HepG2 (cell line): ENCODE measurements around the gene METTL13. TPM values are rescaled to one million over a fixed set of nuclear protein-coding genes. Genes with fewer than 3 reads are reported as not detected.

Source experiments
- ATAC-seq: fragments of 200-7000 bp; cut with Tn5 transposase; 3 replicates; pipeline ENCODE4 v1.9.1; 2020; ENCODE audit warnings: mild to moderate bottlenecking, moderate library complexity
- BruUV-seq: library from RNA; stranded (reverse); fragments of 400-500 nt; replicated peaks from 2 replicates; lab custom pipeline; 2021; lab: Mats Ljungman, UMichigan
- CTCF ChIA-PET: fragments of 300-600 bp; formaldehyde crosslinking; extraction: SDS; loops from one replicate; lab custom pipeline; 2021; ENCODE audit warnings: low total read pairs, inconsistent platforms, low intra/inter-chr PET ratio; lab: Yijun Ruan, JAX
- POLR2A ChIA-PET: fragments of 350-600 bp; sonication (Branson Sonifier 250); formaldehyde crosslinking; loops from one replicate; lab custom pipeline; 2020; ENCODE audit warnings: antibody characterized with exemption, inconsistent platforms; lab: Yijun Ruan, JAX
- DNase-seq: peaks from one replicate; pipeline ENCODE4 v3.0.0-alpha.2; 2015; ENCODE audit warnings: low spot score
- FAIRE-seq: peaks from 3 replicates; lab custom pipeline; 2011; peaks lifted over from hg19 to GRCh38; lab: Jason Lieb, UNC
- H2AFZ ChIP-seq: one replicate; pipeline ENCODE4 v1.6.1; 2011; ENCODE audit warnings: low read length, inconsistent platforms
- H3K27ac ChIP-seq: fragments of 300-600 bp; 3 replicates; pipeline ENCODE4 v1.8.0; 2011; ENCODE audit warnings: mixed run types, mild to moderate bottlenecking, mixed read lengths, low read length, inconsistent platforms; ENCODE audit not compliant: insufficient read depth; ENCODE audit errors: extremely low read length
- H3K27me3 ChIP-seq, 2 experiments: fragments of 200-600 bp in 1 of 2; 2 replicates in 1 of 2; 3 replicates in 1 of 2; pipeline versions ENCODE4 v1.6.0 to v1.8.0; 2011; ENCODE audit warnings: low read length in 2 of 2, mild to moderate bottlenecking in 2 of 2, moderate library complexity in 2 of 2, inconsistent platforms in 1 of 2; ENCODE audit not compliant: insufficient read depth in 2 of 2, control insufficient read depth in 1 of 2
- H3K36me3 ChIP-seq, 2 experiments: fragments of 200-600 bp in 1 of 2; replicated peaks in 1 of 2; 2 replicates in 1 of 2; 3 replicates in 1 of 2; pipeline versions ENCODE4 v1.5.1 to v1.8.0; 2011; ENCODE audit warnings: low read length in 2 of 2, inconsistent platforms in 1 of 2; ENCODE audit not compliant: insufficient read depth in 2 of 2, control insufficient read depth in 1 of 2
- H3K4me1 ChIP-seq: 2 replicates; pipeline ENCODE4 v1.5.1; 2012; ENCODE audit warnings: low read length, inconsistent platforms; ENCODE audit not compliant: insufficient read depth
- H3K4me2 ChIP-seq: 2 replicates; pipeline ENCODE4 v1.6.0; 2011; ENCODE audit warnings: low read depth, low read length, inconsistent platforms
- H3K4me3 ChIP-seq, 3 experiments: fragments of 200-600 bp in 1 of 3; sonication (generic), shearing (Covaris generic) in 1 of 3; replicated peaks in 1 of 3; 2 replicates each; pipeline ENCODE4 v1.5.1; 2011 to 2016; ENCODE audit warnings: low read length in 3 of 3, inconsistent platforms in 2 of 3, low read depth in 2 of 3, mild to moderate bottlenecking in 2 of 3, control low read depth in 1 of 3, mixed read lengths in 1 of 3; ENCODE audit not compliant: insufficient read depth in 1 of 3
- H3K79me2 ChIP-seq: one replicate; pipeline ENCODE4 v1.6.1; 2011; ENCODE audit warnings: low read length, inconsistent platforms; ENCODE audit not compliant: insufficient read depth
- H3K9ac ChIP-seq: 2 replicates; pipeline ENCODE4 v1.6.0; 2011; ENCODE audit warnings: mild to moderate bottlenecking, low read depth, low read length, inconsistent platforms; ENCODE audit not compliant: insufficient read depth
- H3K9me3 ChIP-seq: 2 replicates; pipeline ENCODE4 v1.5.1; 2012; ENCODE audit warnings: mild to moderate bottlenecking, low read length
- H4K20me1 ChIP-seq: 2 replicates; pipeline ENCODE4 v1.6.0; 2011; ENCODE audit warnings: inconsistent platforms, mild to moderate bottlenecking, low read length, moderate library complexity; ENCODE audit not compliant: insufficient read depth
- JARID2 ChIP-seq: sonication (generic); formaldehyde crosslinking; IDR thresholded peaks from 2 replicates; pipeline ENCODE4 v1.8.1; 2023; ENCODE audit warnings: missing genetic modification reagents, inconsistent platforms; ENCODE audit not compliant: insufficient replicate concordance
- KMT2A ChIP-seq: sonication (generic); formaldehyde crosslinking; IDR thresholded peaks from 2 replicates; pipeline ENCODE4 v1.4.0; 2020; ENCODE audit warnings: missing genetic modification reagents
- POLR2G ChIP-seq: fragments of 200-400 bp; formaldehyde crosslinking; IDR thresholded peaks from 2 replicates; pipeline ENCODE4 v1.6.1; 2018; ENCODE audit warnings: mild to moderate bottlenecking, low read depth, low read length, moderate library complexity
- ZNF530 ChIP-seq: sonication (generic); formaldehyde crosslinking; IDR thresholded peaks from 2 replicates; pipeline ENCODE4 v1.5.0; 2020; ENCODE audit warnings: low read depth, mild to moderate bottlenecking, missing genetic modification reagents
- WGBS: methylation state at CpG from one replicate; pipeline ENCODE4 v1.1.6; 2017; ENCODE audit warnings: low lambda C conversion rate; 5-methylcytosine and 5-hydroxymethylcytosine counted together
- in situ Hi-C: cut with HindIII; loops from 2 replicates; pipeline ENCODE4 v1.10.0; 2017; ENCODE audit warnings: low pct_unique_long_range_greater_than_20kb; ENCODE audit not compliant: extremely low pct_ligation_motif_present
- intact Hi-C: fragments of 100-400 bp; cut with micrococcal nuclease; formaldehyde crosslinking; loops from one replicate; pipeline ENCODE4 v1.10.0; 2022; ENCODE audit not compliant: unreplicated experiment
- polyA plus RNA-seq, 8 experiments: library from polyadenylated mRNA; depleted of rRNA in 3 of 8; stranded (reverse) in 7 of 8; unstranded in 1 of 8; fragments of >200 nt; fragmentation: Illumina TruSeq in 4 of 8; extraction: Trizol in 4 of 8; gene quantifications; 2 replicates each; pipeline versions ENCODE4 v1.2.1 to v1.2.3, GENCODE V29; 2011 to 2016; ENCODE audit warnings: low read depth in 4 of 8, missing spikeins in 1 of 8, mixed read lengths in 1 of 8; ENCODE audit not compliant: insufficient read depth in 1 of 8
- total RNA-seq, 5 experiments: library from RNA; depleted of rRNA; stranded (reverse); fragments of >200 nt; fragmentation: Illumina TruSeq; extraction: Trizol; gene quantifications; 2 replicates each; pipeline ENCODE4 v1.2.3, GENCODE V29; 2016; ENCODE audit warnings: low read depth in 1 of 5
- TF ChIP-seq, protein P1 (sequence below): sonication (generic); formaldehyde crosslinking; IDR thresholded peaks from 2 replicates; pipeline ENCODE4 v1.4.0; 2020; ENCODE audit warnings: missing genetic modification reagents
- TF ChIP-seq, protein P2 (sequence below): sonication (generic); formaldehyde crosslinking; IDR thresholded peaks from 2 replicates; pipeline ENCODE4 v1.5.0; 2020; ENCODE audit warnings: missing genetic modification reagents
- TF ChIP-seq, protein P3 (sequence below): sonication (generic); formaldehyde crosslinking; IDR thresholded peaks from 2 replicates; pipeline ENCODE4 v1.4.0; 2020; ENCODE audit warnings: mild to moderate bottlenecking, missing genetic modification reagents
- TF ChIP-seq, protein P4 (sequence below): sonication (generic); formaldehyde crosslinking; IDR thresholded peaks from 2 replicates; pipeline ENCODE4 v1.5.0; 2020; ENCODE audit warnings: missing genetic modification reagents
- TF ChIP-seq, protein P5 (sequence below): sonication (generic); formaldehyde crosslinking; IDR thresholded peaks from 2 replicates; pipeline ENCODE4 v1.5.0; 2020; ENCODE audit warnings: mild to moderate bottlenecking, missing genetic modification reagents, moderate library complexity
- TF ChIP-seq, protein P6 (sequence below): fragments of 450-650 bp; IDR thresholded peaks from 2 replicates; pipeline ENCODE4 v1.6.1; 2017

METTL13 gene
- total and polyA plus RNA-seq, 2 of the 13 experiments (the other 11 are each of a cell fraction or from before 2014, with no cell fraction given), result 18.6 to 22.8 TPM

DNA sequence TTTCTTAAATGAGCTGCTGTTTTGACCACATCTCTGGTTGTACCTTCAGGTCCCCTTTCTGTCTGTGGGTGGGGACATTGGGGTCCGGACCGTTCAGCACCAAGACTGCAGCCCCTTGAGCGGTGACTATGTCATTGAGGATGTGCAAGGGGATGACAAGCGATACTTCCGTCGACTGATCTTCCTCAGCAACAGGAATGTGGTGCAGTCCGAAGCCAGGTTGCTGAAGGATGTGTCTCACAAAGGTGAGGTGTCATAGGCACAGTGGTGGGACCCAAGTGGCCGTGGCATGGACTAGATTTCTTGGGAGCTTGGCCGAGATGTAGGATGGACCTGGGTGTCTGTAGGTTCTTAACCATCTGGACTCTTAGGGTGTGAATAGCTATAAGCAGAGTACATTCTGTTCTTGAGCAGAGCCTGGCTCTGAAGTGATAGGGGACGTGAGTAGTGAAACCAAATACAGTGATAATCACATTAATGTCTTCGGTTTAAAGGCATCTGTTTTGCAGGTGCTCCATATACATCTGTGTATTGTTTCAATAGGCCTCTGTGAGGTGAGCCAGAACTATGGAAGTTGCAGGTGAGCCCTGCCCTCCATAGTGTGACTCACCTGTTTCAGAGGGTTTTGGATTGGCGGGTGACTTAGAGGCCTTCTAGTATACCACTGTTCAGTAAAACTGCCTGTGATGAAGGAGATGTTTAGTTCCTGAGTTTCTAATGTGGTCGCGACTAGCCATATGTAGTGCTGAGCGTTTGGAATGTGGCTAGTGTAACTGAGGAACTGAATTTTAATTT, 6.4 kb downstream of the METTL13 start:
- no TSS peak for BruUV-seq
- CTCF ChIA-PET, result no interaction called here
- POLR2A ChIA-PET, result no interaction called here
- no peak overlapping the region for H3K27ac ChIP-seq
- intact Hi-C loops, result loop anchor here (10.0 kb wide), 1 partner anchor 143 kb away; no protein-coding TSS in a partner anchor
- H4K20me1 ChIP-seq, result no peaks in the 10 kb centered on the region
- H3K27me3 ChIP-seq, result no peaks in the 10 kb centered on the region
- H3K79me2 ChIP-seq, result peaks cover 13% of the 10 kb centered on the region
- H3K4me2 ChIP-seq, result no peak overlapping the region
- no peak for ATAC-seq
- no peak overlapping the region for H2AFZ ChIP-seq
- H3K4me1 ChIP-seq, result peaks cover 20% of the 10 kb centered on the region
- H3K9ac ChIP-seq, result no peak overlapping the region
- DNase-seq, result no peak
- FAIRE-seq, result no peak
- in situ Hi-C loops, result no loop called here
- 97% methylated on average over 14 of the region's 15 CpGs for WGBS
- H3K36me3 ChIP-seq, result peaks cover 35 to 88% of the 10 kb centered on the region in 2 experiments
- no peak overlapping the region for H3K4me3 ChIP-seq
- H3K9me3 ChIP-seq, result no peaks in the 10 kb centered on the region
- TF ChIP-seq, protein P1, sequence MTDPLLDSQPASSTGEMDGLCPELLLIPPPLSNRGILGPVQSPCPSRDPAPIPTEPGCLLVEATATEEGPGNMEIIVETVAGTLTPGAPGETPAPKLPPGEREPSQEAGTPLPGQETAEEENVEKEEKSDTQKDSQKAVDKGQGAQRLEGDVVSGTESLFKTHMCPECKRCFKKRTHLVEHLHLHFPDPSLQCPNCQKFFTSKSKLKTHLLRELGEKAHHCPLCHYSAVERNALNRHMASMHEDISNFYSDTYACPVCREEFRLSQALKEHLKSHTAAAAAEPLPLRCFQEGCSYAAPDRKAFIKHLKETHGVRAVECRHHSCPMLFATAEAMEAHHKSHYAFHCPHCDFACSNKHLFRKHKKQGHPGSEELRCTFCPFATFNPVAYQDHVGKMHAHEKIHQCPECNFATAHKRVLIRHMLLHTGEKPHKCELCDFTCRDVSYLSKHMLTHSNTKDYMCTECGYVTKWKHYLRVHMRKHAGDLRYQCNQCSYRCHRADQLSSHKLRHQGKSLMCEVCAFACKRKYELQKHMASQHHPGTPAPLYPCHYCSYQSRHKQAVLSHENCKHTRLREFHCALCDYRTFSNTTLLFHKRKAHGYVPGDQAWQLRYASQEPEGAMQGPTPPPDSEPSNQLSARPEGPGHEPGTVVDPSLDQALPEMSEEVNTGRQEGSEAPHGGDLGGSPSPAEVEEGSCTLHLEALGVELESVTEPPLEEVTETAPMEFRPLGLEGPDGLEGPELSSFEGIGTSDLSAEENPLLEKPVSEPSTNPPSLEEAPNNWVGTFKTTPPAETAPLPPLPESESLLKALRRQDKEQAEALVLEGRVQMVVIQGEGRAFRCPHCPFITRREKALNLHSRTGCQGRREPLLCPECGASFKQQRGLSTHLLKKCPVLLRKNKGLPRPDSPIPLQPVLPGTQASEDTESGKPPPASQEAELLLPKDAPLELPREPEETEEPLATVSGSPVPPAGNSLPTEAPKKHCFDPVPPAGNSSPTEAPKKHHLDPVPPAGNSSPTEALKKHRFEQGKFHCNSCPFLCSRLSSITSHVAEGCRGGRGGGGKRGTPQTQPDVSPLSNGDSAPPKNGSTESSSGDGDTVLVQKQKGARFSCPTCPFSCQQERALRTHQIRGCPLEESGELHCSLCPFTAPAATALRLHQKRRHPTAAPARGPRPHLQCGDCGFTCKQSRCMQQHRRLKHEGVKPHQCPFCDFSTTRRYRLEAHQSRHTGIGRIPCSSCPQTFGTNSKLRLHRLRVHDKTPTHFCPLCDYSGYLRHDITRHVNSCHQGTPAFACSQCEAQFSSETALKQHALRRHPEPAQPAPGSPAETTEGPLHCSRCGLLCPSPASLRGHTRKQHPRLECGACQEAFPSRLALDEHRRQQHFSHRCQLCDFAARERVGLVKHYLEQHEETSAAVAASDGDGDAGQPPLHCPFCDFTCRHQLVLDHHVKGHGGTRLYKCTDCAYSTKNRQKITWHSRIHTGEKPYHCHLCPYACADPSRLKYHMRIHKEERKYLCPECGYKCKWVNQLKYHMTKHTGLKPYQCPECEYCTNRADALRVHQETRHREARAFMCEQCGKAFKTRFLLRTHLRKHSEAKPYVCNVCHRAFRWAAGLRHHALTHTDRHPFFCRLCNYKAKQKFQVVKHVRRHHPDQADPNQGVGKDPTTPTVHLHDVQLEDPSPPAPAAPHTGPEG (CRISPR knock-in tag), result no peak
- TF ChIP-seq, protein P2, sequence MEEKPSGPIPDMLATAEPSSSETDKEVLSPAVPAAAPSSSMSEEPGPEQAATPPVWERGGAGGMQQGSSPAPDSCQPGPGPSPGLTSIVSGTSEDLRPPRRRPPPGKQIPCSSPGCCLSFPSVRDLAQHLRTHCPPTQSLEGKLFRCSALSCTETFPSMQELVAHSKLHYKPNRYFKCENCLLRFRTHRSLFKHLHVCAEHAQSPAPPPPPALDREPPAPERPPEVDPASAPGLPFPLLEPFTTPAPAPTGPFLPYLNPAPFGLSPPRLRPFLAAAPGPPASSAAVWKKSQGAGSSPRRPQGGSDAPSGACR (CRISPR knock-in tag), result no peak
- TF ChIP-seq, protein P3, sequence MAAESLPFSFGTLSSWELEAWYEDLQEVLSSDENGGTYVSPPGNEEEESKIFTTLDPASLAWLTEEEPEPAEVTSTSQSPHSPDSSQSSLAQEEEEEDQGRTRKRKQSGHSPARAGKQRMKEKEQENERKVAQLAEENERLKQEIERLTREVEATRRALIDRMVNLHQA (CRISPR knock-in tag), result no peak
- TF ChIP-seq, protein P4, sequence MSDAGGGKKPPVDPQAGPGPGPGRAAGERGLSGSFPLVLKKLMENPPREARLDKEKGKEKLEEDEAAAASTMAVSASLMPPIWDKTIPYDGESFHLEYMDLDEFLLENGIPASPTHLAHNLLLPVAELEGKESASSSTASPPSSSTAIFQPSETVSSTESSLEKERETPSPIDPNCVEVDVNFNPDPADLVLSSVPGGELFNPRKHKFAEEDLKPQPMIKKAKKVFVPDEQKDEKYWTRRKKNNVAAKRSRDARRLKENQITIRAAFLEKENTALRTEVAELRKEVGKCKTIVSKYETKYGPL, result no peak
- no peak for TF ChIP-seq POLR2G
- TF ChIP-seq, protein P5, sequence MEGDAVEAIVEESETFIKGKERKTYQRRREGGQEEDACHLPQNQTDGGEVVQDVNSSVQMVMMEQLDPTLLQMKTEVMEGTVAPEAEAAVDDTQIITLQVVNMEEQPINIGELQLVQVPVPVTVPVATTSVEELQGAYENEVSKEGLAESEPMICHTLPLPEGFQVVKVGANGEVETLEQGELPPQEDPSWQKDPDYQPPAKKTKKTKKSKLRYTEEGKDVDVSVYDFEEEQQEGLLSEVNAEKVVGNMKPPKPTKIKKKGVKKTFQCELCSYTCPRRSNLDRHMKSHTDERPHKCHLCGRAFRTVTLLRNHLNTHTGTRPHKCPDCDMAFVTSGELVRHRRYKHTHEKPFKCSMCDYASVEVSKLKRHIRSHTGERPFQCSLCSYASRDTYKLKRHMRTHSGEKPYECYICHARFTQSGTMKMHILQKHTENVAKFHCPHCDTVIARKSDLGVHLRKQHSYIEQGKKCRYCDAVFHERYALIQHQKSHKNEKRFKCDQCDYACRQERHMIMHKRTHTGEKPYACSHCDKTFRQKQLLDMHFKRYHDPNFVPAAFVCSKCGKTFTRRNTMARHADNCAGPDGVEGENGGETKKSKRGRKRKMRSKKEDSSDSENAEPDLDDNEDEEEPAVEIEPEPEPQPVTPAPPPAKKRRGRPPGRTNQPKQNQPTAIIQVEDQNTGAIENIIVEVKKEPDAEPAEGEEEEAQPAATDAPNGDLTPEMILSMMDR, result no peak
- TF ChIP-seq ZNF530 (CRISPR knock-in tag), result no peak
- no peak for TF ChIP-seq JARID2 (CRISPR knock-in tag)
- no peak for TF ChIP-seq KMT2A (CRISPR knock-in tag)
- TF ChIP-seq, protein P6, sequence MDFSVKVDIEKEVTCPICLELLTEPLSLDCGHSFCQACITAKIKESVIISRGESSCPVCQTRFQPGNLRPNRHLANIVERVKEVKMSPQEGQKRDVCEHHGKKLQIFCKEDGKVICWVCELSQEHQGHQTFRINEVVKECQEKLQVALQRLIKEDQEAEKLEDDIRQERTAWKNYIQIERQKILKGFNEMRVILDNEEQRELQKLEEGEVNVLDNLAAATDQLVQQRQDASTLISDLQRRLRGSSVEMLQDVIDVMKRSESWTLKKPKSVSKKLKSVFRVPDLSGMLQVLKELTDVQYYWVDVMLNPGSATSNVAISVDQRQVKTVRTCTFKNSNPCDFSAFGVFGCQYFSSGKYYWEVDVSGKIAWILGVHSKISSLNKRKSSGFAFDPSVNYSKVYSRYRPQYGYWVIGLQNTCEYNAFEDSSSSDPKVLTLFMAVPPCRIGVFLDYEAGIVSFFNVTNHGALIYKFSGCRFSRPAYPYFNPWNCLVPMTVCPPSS, result no peak
